Measurements from ENCODE around the gene FOXN4.

The FOXN4 gene

GRCh38 chr12:109294286-109294796 is 14.7 kb downstream of the FOXN4 start:
- TF ChIP-seq ZNF274 (IDR thresholded peaks at IDR 0.05; ENCODE audit: low read depth, low read length) = no peak
- no peak overlapping the region for H3K4me3 ChIP-seq (ENCODE audit: low read length)

GRCh38 chr12:109293106-109293505 is 16.0 kb downstream of the FOXN4 start:
- no peak for TF ChIP-seq ZNF274 (IDR thresholded peaks at IDR 0.05; ENCODE audit: low read depth, low read length)
- H3K4me3 ChIP-seq (ENCODE audit: low read length) = no peak overlapping the region

GRCh38 chr12:109292342-109292711 is 16.8 kb downstream of the FOXN4 start:
- H3K4me3 ChIP-seq (ENCODE audit: low read length) = no peak overlapping the region
- TF ChIP-seq ZNF274 (IDR thresholded peaks at IDR 0.05; ENCODE audit: low read depth, low read length) = no peak

GRCh38 chr12:109291521-109292341 is 17.4 kb downstream of the FOXN4 start:
- no peak for TF ChIP-seq ZNF274 (IDR thresholded peaks at IDR 0.05; ENCODE audit: low read depth, low read length)

GRCh38 chr12:109291117-109291516 is 18.0 kb downstream of the FOXN4 start:
- no peak overlapping the region for H3K4me3 ChIP-seq (ENCODE audit: low read length)
- no peak for TF ChIP-seq ZNF274 (IDR thresholded peaks at IDR 0.05; ENCODE audit: low read depth, low read length)

More at GRCh38 chr12:109291521-109292341, 17.4 kb downstream of the FOXN4 start:
- no peak overlapping the region for H3K4me3 ChIP-seq (ENCODE audit: low read length)

- no peak overlapping the region for H3K4me3 ChIP-seq (ENCODE audit: low read length)
These were observed 19.0 kb downstream of the FOXN4 start for GRCh38 chr12:109290061-109290460.

GRCh38 chr12:109289551-109289950 is 19.5 kb downstream of the FOXN4 start:
- H3K4me3 ChIP-seq (ENCODE audit: low read length) = no peak overlapping the region
- no peak for TF ChIP-seq ZNF274 (IDR thresholded peaks at IDR 0.05; ENCODE audit: low read depth, low read length)

More at GRCh38 chr12:109290061-109290460, 19.0 kb downstream of the FOXN4 start:
- TF ChIP-seq ZNF274 (IDR thresholded peaks at IDR 0.05; ENCODE audit: low read depth, low read length) = no peak

GRCh38 chr12:109289004-109289403 is 20.1 kb downstream of the FOXN4 start:
- H3K4me3 ChIP-seq (ENCODE audit: low read length) = no peak overlapping the region
- no peak for TF ChIP-seq ZNF274 (IDR thresholded peaks at IDR 0.05; ENCODE audit: low read depth, low read length)

- no peak overlapping the region for H3K4me3 ChIP-seq (ENCODE audit: low read length)
- no peak for TF ChIP-seq ZNF274 (IDR thresholded peaks at IDR 0.05; ENCODE audit: low read depth, low read length)
These were observed 20.5 kb downstream of the FOXN4 start for GRCh38 chr12:109288571-109288970.

GRCh38 chr12:109287811-109288469 is 21.1 kb downstream of the FOXN4 start:
- no peak overlapping the region for H3K4me3 ChIP-seq (ENCODE audit: low read length)
- TF ChIP-seq ZNF274 (IDR thresholded peaks at IDR 0.05; ENCODE audit: low read depth, low read length) = no peak

GRCh38 chr12:109287181-109287580 is 21.9 kb downstream of the FOXN4 start:
- no peak overlapping the region for H3K4me3 ChIP-seq (ENCODE audit: low read length)
- TF ChIP-seq ZNF274 (IDR thresholded peaks at IDR 0.05; ENCODE audit: low read depth, low read length) = no peak

- H3K4me3 ChIP-seq (ENCODE audit: low read length) = no peak overlapping the region
- no peak for TF ChIP-seq ZNF274 (IDR thresholded peaks at IDR 0.05; ENCODE audit: low read depth, low read length)
These were observed 22.4 kb downstream of the FOXN4 start for GRCh38 chr12:109286652-109287051.

GRCh38 chr12:109286252-109286651 is 22.8 kb downstream of the FOXN4 start:
- H3K4me3 ChIP-seq (ENCODE audit: low read length) = no peak overlapping the region
- TF ChIP-seq ZNF274 (IDR thresholded peaks at IDR 0.05; ENCODE audit: low read depth, low read length) = no peak

- no peak for TF ChIP-seq ZNF274 (IDR thresholded peaks at IDR 0.05; ENCODE audit: low read depth, low read length)
- no peak overlapping the region for H3K4me3 ChIP-seq (ENCODE audit: low read length)
These were observed 24.7 kb downstream of the FOXN4 start for GRCh38 chr12:109284392-109284791.

- no peak for TF ChIP-seq ZNF274 (IDR thresholded peaks at IDR 0.05; ENCODE audit: low read depth, low read length)
- H3K4me3 ChIP-seq (ENCODE audit: low read length) = no peak overlapping the region
These were observed 27.6 kb downstream of the FOXN4 start for GRCh38 chr12:109281452-109281851.

All from GM08714 (cell line).